ENCODE data around the gene LDLRAD4.
"Not testable (repeated sequence)": the region's sequence is repeated elsewhere in the genome, so short reads cannot be mapped to it uniquely, and the experiment has no call there.

Gene LDLRAD4

DNA sequence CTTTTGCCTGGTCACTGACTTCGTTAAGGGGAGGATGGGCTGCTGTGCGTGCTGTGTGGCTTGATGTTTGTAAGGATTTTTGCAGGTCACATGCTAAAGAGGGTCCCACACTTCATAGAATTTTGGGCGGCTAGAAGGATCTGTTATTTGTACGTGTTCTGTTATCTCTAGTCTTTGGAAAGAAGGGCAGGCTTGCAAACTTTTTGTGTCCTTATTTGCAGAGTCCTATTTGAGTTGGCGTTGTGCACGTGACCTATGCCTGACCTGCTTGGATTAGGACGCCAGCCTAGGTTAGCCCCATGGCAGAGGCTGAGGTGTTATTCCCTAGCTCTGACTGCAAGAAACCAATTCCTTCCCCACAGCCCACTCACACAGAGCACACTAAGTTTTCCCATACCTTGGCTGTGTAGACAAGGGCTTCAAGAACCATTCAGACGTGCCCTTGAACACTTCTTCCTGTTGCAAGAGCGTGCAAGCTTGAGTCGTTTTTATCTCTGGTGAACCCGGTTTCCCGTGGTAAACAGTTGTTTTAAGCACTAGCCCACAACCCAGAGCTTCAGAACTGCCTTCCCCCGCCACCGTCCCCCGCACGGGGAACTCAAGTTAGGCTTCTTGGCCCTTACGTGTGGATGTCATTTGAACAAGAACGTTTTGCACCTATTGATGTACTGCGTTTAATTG is 94.6 kb downstream of the LDLRAD4 start:
- DNase-seq: no peak

DNA sequence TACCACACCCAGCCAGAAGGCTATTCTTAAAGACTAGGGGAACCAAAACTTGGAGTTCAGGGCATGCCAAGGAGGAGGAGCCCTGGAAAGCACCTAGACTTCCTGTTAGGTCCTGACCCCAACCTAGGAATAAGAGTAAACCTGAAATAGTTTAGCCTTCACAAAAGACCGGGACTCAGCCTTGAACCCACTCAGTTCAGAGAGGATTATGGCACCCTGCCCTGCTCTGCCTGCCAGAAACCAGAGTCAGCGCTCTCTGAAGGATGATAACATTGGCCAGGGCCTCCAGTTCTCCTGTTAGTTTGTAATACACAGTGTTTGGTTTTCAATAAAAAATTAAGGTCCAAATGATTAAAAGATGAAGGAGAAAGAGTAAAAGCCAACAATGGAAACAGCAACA is 96.4 kb downstream of the LDLRAD4 start:
- no peak for DNase-seq

GRCh38 chr18:13316063-13316462 is 97.5 kb downstream of the LDLRAD4 start:
- DNase-seq: no peak

DNA sequence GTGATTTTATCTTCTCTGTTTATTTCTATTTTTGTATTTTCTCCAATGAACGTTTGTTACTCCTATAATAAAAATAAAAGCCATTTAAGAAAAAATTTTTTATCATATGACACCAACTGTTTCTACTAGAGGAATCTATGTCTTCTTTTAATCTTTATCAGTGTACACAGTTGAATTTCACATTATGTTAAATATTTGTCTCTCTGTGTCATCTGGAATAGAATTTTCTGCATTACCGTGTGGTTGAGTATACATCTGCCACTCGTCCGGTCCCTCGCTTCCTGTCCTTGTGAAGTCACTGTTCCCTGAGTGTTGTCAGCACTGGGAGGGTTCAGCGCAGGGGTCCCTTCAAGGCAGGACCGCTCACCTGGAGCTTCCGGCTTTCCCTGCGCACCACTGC is 99.2 kb downstream of the LDLRAD4 start:
- no peak for DNase-seq

DNA sequence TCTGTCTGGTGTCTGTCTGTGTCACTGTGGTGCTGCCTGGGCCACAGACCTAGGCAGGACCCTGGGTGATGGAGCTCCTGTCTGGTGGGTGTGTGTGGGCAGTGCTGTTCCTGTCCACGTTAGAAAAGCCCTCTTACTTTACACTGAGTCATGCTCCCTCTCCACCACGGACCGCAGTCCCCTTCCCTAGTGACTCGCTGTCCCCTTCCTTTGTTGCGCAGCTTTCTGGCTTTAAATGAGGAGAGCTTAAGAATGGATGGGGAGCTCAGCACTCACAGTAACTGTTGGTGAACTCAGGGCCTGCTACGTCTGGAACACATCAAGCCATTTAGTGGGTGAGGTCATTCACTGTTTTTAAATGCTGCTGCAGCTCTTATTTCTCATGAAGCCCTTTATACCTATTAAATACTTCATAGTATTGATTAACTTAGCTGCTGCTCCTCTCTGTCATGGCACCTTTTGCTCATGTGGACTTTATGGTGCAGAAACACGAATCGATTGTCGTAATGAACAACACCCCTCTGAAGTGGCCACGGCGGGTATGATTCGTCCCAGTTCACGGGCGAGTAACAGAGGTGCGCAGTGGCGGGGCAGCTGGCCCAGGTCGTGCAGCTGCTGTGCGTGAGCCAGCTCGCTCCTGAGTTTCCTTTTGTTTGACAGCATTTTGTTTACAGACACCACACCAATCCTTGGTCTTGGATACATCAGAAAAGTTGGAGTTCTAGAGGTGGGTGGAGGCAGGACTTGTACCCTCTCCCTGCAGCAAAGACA is 100.4 kb downstream of the LDLRAD4 start:
- no peak for DNase-seq

GRCh38 chr18:13319629-13320028 is 101.1 kb downstream of the LDLRAD4 start:
- no peak for DNase-seq

DNA sequence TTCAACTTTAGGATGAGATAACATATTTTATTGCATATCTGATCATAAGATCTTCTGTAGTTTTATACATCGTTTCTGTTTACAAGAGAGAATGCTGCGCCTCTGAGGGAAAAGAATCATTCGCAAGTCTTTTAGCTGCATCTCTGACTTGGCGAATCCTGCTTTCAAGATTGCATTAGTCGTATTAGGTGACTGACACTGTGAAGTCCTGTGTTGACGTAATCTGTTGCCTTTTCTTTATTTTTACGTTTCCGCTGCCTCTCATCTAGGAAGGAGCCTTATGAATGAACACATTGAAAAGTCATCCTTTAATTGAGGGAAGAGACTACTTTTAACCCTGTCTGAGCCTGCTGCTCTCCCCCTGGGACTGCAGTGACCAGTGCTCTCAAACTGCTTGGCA is 101.5 kb downstream of the LDLRAD4 start:
- DNase-seq: no peak

- no peak for DNase-seq
Observed at GRCh38 chr18:13320891-13321425, 102.4 kb downstream of the LDLRAD4 start.

GRCh38 chr18:13321923-13322322 is 103.4 kb downstream of the LDLRAD4 start:
- no peak for DNase-seq

DNA sequence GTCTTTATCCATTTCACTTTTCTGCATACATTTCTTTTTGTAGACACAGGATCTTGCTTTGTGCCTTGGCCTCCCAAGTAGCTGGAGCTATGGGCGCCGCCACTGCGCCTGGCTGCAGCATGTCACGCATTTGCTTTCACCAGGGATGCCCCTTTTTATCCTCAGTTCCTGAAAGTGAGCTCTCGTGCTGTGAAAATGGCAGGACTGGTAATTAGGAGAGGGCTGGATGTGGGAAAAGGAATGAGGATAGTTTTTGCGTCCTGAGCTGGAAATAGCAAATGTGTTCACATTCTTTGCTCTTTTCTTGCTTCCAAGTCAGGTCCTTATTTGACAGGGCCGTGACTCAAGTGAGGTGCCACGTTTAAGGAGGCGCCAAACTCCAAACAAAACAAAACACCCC is 104.6 kb downstream of the LDLRAD4 start:
- no peak for DNase-seq

DNA sequence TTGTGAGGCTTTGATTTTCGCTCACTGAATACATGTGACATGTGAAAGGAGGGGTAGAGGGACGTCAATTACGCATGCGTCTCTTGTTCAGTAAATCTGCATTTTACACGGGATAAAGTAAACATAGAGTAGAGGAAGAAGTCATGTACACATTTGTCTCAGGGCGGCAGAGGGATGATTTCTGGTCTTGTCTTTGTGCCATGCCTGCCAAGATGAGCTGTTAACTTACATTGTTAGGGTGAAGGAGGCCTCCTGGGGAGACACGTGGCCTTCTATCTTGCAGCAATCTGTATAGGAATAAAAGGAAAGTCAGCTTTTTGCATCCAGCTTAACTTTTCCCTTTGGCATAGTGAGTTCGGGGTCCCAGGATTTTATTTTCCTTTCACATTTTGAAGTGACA is 106.3 kb downstream of the LDLRAD4 start:
- DNase-seq: no peak

- DNase-seq: no peak
Observed at GRCh38 chr18:13328213-13328612, 109.7 kb downstream of the LDLRAD4 start.

DNA sequence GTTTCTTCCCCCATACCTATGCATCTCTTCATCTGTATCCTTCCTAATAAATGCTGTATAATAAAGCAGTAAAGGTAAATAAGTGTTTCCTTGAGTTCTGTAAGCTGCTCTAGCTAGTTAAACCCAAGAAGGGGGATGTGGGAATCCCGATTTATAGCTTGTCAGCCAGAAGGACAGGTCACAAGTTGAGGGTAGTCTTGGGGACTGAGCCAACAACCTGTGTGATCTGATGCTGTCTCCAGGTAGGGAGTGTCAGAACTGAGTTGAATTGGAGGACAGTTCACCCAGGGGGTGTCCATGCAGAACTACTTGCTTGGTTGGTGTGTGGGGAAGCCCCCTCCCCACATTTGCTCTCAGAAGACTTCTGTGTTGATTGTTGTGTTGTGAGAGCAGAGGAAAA is 112.4 kb downstream of the LDLRAD4 start:
- no peak for DNase-seq

DNA sequence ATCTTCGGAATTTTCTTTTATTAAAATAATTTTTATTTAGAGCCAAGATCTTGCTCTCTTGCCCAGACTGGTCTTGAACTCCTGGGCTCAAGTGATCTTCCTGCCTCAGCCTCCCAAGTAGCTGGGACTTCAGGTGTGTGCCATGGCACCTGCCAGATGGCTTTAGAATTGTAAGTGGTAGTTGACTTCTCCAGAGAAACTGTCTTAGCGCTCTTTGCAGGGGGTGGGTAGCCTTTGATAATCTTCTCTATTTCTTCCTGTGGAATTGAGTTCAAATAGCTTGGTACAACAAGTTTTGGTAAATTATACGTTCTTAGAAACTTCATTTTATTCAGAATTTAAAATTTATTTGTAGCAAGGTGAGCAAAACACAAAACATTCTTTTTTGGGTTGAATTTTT is 113.3 kb downstream of the LDLRAD4 start:
- DNase-seq: no peak

DNA sequence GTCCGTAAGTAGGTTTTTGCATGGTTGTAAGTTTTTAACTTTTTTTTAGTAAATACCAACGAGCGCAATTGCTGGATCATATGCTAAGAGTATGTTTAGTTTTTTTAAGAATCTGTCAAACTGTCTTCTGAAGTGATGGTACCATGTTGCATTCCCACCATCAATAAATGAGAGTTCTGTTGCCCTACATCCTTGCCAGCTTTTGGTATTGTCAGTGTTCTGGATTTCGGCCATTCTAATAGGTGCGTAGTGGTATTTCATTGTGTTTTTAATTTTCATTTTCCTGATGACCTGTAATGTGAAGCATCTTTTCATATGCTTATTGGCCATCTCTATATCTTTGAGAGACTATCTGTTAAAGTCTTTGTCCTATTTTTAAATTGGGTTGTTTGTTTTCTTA is 114.3 kb downstream of the LDLRAD4 start:
- no peak for DNase-seq

DNA sequence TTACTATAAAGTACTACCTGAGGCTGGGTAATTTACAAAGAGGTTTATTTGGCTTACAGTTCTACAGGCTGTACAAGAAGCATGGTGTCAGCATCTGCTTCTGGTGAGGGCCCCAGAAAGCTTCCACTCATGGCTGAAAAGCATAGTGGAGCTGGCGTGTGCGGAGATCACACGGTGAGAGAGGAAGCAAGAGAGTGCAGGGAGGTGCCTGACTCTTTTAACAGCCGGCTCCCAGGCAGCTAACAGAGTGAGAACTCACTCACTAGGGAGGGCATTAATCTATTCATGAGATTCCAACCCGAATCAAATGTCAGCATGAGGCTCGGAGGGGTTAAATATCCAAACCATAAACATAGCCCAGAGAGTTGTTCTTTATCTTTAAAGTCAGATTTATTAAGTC is 117.3 kb downstream of the LDLRAD4 start:
- no peak for DNase-seq

GRCh38 chr18:13336841-13337240 is 118.3 kb downstream of the LDLRAD4 start:
- DNase-seq: no peak

- no peak for DNase-seq
Observed at GRCh38 chr18:13337369-13337768, 118.8 kb downstream of the LDLRAD4 start.

DNA sequence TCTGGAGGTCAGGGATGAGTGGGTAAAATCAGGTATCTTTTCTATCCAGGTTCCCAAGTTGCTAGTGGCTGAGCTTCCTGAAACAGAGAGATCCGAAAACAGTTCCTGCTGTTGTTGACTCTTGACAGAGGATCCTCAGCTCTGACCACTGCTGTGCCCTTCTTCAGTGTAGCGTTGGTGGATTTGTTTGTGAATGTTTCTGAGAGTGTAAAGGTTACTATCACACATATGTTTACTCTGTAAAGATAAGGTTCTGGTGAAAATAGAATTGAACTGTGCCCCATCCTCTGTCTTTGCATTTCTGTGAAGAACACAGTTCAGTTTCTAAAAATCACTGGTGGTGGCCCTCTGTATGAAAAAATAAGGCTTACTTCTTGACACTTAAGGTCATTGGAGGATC is 119.8 kb downstream of the LDLRAD4 start:
- DNase-seq: no peak

GRCh38 chr18:13339653-13340052 is 121.1 kb downstream of the LDLRAD4 start:
- DNase-seq: no peak

- DNase-seq: not testable (repeated sequence)
Observed at GRCh38 chr18:13346449-13346848, 127.9 kb downstream of the LDLRAD4 start.

DNA sequence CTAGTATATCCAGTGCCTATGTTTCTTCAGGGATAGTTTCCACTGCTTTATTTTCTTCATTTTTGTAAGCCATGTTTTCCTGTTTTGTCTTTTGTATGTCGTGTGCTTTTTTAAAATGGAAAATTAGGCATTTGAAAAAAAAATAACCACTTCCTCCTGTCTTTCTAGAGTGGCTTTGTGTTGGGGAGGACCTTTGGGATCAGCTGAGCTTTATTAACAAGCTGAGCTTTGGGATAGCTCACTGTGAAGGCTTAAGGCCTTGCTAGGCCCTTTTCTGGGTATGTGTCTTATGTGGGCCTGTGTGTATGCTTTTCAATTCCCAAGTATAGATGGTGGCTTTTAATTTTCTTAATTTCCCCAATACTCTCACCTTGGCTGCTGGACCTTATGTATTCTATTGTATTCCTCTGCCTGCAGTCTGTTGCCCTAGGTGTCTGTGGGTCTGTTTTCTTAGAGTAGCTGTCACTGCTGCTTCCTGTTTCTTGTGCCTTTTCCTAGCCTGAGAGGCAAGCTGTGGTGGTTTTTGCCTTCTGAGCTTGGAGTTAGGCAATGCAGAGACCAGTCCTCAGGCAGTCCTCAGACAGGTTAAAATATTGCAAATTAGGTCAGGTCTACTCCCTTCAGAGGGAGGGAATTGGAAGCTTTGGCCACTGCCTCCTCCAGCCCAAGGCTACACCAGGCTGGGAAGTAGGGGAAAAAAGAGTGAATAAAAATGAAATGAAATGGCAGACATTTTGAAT is 134.7 kb downstream of the LDLRAD4 start:
- DNase-seq: no peak

- DNase-seq: no peak
Observed at GRCh38 chr18:13354402-13354801, 135.8 kb downstream of the LDLRAD4 start.

- no peak for DNase-seq
Observed at GRCh38 chr18:13356032-13356431, 137.5 kb downstream of the LDLRAD4 start.
